Measurements from ENCODE around the gene ZNF385B.
"Not testable (repeated sequence)": the region's sequence is repeated elsewhere in the genome, so short reads cannot be mapped to it uniquely, and the experiment has no call there.

ZNF385B gene

DNA sequence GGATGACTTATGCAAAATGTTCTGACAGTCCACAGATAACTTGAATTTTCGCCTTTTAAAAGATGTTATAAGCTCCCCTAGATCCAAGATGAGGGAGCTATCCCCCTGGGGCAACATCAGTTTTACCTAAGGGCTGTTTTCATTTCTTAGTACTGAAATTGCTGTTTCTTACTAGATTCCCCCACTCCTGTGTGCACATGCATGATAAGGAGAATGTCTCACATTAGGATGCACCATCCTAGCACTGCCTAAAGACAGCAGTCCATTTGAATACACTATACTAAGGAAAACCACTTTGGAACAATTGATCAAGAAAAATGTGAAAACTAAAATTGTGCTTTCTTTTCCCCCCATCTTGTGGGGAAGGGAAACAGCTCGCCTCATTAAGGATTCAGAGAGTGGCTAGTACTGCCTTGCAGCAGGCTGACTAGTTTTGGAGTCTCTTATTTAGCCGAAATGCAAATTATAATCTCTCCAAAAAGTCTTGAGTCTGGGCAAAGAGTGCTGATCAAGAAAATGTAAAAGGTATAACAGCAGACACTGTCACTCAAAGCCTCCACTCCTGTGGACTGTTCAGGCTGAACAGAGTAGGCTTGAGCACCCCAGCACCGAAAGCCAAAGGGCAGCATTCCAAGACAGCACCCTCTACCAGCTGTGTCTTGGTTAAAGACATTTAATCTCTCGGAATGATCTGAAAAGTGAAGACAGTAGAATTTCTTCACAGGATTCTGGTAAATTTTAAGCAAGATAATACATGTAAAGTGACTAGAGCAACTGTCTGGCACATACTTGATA, 65.0 kb downstream of the ZNF385B start:
- H3K4me1 Mint-ChIP-seq = no peaks in the 10 kb centered on the region
- ATAC-seq = peak; percentile 31
- no peaks in the 10 kb centered on the region for H3K36me3 Mint-ChIP-seq
- H3K4me3 Mint-ChIP-seq = no peak overlapping the region
- no peak overlapping the region for H3K27ac Mint-ChIP-seq
- no peaks in the 10 kb centered on the region for H3K27me3 Mint-ChIP-seq
- H3K9me3 Mint-ChIP-seq = peaks cover 8% of the 10 kb centered on the region

DNA sequence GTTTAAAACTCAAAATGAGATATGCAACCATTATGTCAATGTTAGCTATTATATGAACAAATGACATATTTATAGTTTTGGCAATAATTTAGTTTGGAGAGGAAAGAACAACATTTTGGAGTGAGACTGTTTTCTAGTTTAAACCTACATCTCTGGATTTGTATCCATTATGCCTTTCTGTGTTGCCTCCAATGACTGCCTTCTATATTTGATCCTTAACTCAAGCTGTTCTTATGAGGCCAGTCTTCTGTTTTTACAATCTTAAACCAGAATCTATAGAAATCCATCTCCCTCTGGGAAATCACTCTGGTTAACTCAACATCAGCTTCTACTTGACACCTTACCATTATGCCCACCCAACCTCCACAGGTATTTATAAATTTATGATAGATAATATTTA, 67.5 kb downstream of the ZNF385B start:
- no peaks in the 10 kb centered on the region for H3K27me3 Mint-ChIP-seq
- H3K4me3 Mint-ChIP-seq = no peak overlapping the region
- no peak overlapping the region for H3K27ac Mint-ChIP-seq
- ATAC-seq = no peak
- peaks cover 8% of the 10 kb centered on the region for H3K9me3 Mint-ChIP-seq
- H3K4me1 Mint-ChIP-seq = no peaks in the 10 kb centered on the region
- no peaks in the 10 kb centered on the region for H3K36me3 Mint-ChIP-seq

DNA sequence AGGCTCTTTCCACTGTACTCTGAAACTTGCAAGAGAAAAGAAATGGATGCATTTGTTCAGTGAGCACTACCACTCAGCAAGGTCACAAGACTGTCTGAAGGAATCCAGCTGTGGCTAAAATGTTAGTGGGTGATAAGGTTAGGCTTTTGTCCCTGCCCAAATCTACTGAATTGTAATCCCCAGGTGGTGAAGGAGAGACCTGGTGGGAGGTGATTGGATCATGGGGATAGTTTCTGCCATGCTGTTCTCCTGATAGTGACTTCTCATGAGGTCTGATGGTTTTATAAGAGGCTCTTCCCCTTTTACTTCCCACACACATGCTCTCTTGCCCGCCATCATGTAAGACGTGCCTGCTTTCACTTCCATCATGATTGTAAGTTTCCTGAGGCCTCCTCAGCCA, 68.2 kb downstream of the ZNF385B start:
- H3K9me3 Mint-ChIP-seq = peaks cover 8% of the 10 kb centered on the region
- no peak overlapping the region for H3K4me3 Mint-ChIP-seq
- H3K27ac Mint-ChIP-seq = no peak overlapping the region
- no peak for ATAC-seq
- H3K27me3 Mint-ChIP-seq = no peaks in the 10 kb centered on the region
- H3K36me3 Mint-ChIP-seq = no peaks in the 10 kb centered on the region
- H3K4me1 Mint-ChIP-seq = no peaks in the 10 kb centered on the region

GRCh38 chr2:179790235-179791217, 70.9 kb downstream of the ZNF385B start:
- no peaks in the 10 kb centered on the region for H3K27me3 Mint-ChIP-seq
- no peak overlapping the region for H3K4me3 Mint-ChIP-seq
- no peaks in the 10 kb centered on the region for H3K36me3 Mint-ChIP-seq
- peaks cover 8% of the 10 kb centered on the region for H3K9me3 Mint-ChIP-seq
- no peaks in the 10 kb centered on the region for H3K4me1 Mint-ChIP-seq
- no peak overlapping the region for H3K27ac Mint-ChIP-seq
- no peak for ATAC-seq

- Mint-ChIP-seq H3K4me3 (no peak overlapping the region), H3K4me1 (no peaks in the 10 kb centered on the region), H3K27me3 (no peaks in the 10 kb centered on the region), H3K27ac (no peak overlapping the region), H3K9me3 (peaks cover 4% of the 10 kb centered on the region), H3K36me3 (no peaks in the 10 kb centered on the region)
- no peak for ATAC-seq
These were observed 73.3 kb downstream of the ZNF385B start for GRCh38 chr2:179788104-179788503.

DNA sequence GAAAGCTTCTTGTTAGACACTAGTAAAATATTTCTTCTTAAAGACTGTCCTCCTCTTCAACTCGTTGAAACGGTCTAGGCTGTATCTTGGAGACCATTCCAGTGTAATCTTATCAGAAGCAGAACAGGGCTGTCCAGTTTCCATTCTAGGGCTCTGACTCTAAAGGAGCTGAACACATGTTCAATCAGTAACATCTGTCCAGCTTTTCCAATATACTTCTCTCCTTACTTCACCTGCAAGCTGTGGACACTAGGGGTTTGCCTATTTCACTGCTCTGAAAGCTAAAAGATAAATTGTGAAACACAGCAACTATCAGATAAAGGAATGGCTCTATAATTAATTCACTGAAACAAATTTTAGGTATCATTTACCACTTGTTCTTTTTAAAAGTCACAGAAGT, 73.8 kb downstream of the ZNF385B start:
- Mint-ChIP-seq H3K9me3 (peaks cover 4% of the 10 kb centered on the region), H3K4me3 (no peak overlapping the region), H3K36me3 (no peaks in the 10 kb centered on the region), H3K27ac (no peak overlapping the region), H3K27me3 (no peaks in the 10 kb centered on the region), H3K4me1 (no peaks in the 10 kb centered on the region)
- ATAC-seq = no peak

DNA sequence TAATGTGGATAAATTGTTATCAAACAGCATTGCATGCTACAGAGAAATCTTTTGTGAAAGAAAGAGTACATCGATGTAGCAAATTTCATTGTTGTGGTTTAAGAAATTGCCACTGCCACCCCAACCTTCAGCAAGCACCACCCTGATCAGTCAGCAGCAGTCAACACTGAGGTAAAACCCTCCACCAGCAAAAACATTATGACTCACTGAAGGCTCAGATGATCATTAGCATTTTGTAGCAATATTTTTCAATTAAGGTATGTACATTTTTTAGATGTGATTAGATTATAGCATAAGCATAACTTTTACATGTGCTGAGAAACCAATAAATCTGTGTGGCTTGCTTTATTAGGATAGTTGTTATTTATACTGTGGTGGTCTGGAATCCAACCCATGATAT, 75.5 kb downstream of the ZNF385B start:
- H3K27me3 Mint-ChIP-seq = peaks cover 2% of the 10 kb centered on the region
- H3K36me3 Mint-ChIP-seq = no peaks in the 10 kb centered on the region
- H3K27ac Mint-ChIP-seq = no peak overlapping the region
- no peaks in the 10 kb centered on the region for H3K4me1 Mint-ChIP-seq
- H3K4me3 Mint-ChIP-seq = no peak overlapping the region
- ATAC-seq = no peak
- peaks cover 4% of the 10 kb centered on the region for H3K9me3 Mint-ChIP-seq

DNA sequence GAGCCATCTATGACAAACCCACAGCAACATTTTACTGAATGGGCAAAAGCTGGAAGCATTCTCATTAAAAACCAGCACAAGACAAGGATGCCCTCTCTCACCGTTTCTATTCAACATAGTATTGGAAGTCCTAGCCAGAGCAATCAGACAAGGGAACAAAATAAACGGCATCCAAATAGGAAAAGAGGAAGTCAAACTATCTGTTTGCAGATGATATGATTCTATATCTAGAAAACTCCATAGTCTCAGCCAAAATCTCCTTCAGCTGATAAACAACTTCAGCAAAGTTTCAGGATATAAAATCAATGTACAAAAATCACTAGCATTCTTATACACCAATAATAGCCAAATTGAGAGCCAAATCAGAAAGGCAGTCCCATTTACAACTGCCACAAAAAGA, 79.1 kb downstream of the ZNF385B start:
- ATAC-seq, H3K36me3 Mint-ChIP-seq, H3K9me3 Mint-ChIP-seq, H3K4me3 Mint-ChIP-seq, H3K4me1 Mint-ChIP-seq, H3K27ac Mint-ChIP-seq: not testable (repeated sequence)
- H3K27me3 Mint-ChIP-seq = peaks cover 13% of the 10 kb centered on the region

- Mint-ChIP-seq H3K27ac (no peak overlapping the region), H3K4me3 (no peak overlapping the region), H3K9me3 (peaks cover 3% of the 10 kb centered on the region), H3K36me3 (no peaks in the 10 kb centered on the region), H3K27me3 (peaks cover 31% of the 10 kb centered on the region), H3K4me1 (no peaks in the 10 kb centered on the region)
- peak; percentile 40 for ATAC-seq
These were observed 87.4 kb downstream of the ZNF385B start for GRCh38 chr2:179773986-179774385.

- Mint-ChIP-seq H3K27me3 (peaks cover 31% of the 10 kb centered on the region), H3K4me3 (no peak overlapping the region), H3K9me3 (peaks cover 3% of the 10 kb centered on the region), H3K36me3 (no peaks in the 10 kb centered on the region), H3K4me1 (no peaks in the 10 kb centered on the region), H3K27ac (no peak overlapping the region)
- no peak for ATAC-seq
These were observed 89.1 kb downstream of the ZNF385B start for GRCh38 chr2:179772346-179772745.

DNA sequence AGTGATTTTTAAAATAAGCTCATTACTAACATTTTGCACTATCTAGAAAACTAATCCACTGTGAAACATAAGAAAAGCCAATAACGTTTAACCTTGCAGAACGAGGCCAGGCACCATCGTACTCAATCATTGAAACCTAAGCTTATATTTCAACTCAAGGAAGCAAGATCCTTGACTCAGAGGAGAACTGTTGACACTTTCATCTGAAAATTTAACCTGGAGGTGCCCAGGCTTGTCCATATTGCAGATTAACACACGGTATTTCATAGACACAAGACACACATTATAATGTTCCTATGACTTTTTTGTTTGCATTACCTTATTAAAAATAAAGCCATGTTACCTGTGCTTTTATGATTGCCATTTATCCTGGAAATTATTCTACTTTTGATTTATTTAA, 89.6 kb downstream of the ZNF385B start:
- Mint-ChIP-seq H3K27ac (no peak overlapping the region), H3K9me3 (peaks cover 3% of the 10 kb centered on the region), H3K4me3 (no peak overlapping the region), H3K36me3 (no peaks in the 10 kb centered on the region), H3K27me3 (peaks cover 31% of the 10 kb centered on the region), H3K4me1 (no peaks in the 10 kb centered on the region)
- ATAC-seq = no peak

- Mint-ChIP-seq H3K27me3 (peaks cover 22% of the 10 kb centered on the region), H3K36me3 (no peaks in the 10 kb centered on the region), H3K4me3 (no peak overlapping the region), H3K27ac (no peak overlapping the region), H3K9me3 (peaks cover 5% of the 10 kb centered on the region), H3K4me1 (no peaks in the 10 kb centered on the region)
- no peak for ATAC-seq
These were observed 91.4 kb downstream of the ZNF385B start for GRCh38 chr2:179770029-179770428.

- H3K4me3 Mint-ChIP-seq = no peak overlapping the region
- peaks cover 28% of the 10 kb centered on the region for H3K27me3 Mint-ChIP-seq
- H3K9me3 Mint-ChIP-seq = peaks cover 11% of the 10 kb centered on the region
- ATAC-seq = no peak
- H3K4me1 Mint-ChIP-seq = no peaks in the 10 kb centered on the region
- H3K36me3 Mint-ChIP-seq = no peaks in the 10 kb centered on the region
- no peak overlapping the region for H3K27ac Mint-ChIP-seq
These were observed 92.1 kb downstream of the ZNF385B start for GRCh38 chr2:179769323-179769722.

DNA sequence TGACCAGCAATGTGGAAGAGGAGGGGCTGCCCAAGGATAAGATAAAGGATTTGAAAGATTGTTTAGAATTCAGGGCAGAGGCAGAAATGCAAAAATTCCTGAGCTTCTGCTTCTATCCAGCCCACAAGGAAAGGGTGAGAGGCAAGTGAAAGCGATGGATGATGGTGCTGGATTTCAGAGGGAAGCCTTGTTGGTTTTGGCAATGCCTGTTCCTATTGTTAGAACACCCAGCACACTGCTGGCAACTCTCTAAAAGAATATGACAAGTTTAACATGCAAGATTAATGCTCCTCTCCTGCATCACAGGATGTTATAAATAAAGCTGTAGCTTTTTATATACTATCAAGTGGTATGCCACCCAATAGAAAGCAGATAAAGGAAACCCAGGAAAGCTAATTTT, 92.6 kb downstream of the ZNF385B start:
- no peak for ATAC-seq
- H3K36me3 Mint-ChIP-seq = no peaks in the 10 kb centered on the region
- H3K4me1 Mint-ChIP-seq = no peaks in the 10 kb centered on the region
- H3K4me3 Mint-ChIP-seq = no peak overlapping the region
- H3K27me3 Mint-ChIP-seq = peaks cover 26% of the 10 kb centered on the region
- peaks cover 12% of the 10 kb centered on the region for H3K9me3 Mint-ChIP-seq
- no peak overlapping the region for H3K27ac Mint-ChIP-seq

GRCh38 chr2:179765666-179766065, 95.7 kb downstream of the ZNF385B start:
- ATAC-seq = no peak
- Mint-ChIP-seq H3K9me3 (peaks cover 18% of the 10 kb centered on the region), H3K4me1 (no peaks in the 10 kb centered on the region), H3K4me3 (no peak overlapping the region), H3K36me3 (no peaks in the 10 kb centered on the region), H3K27me3 (peaks cover 16% of the 10 kb centered on the region), H3K27ac (no peak overlapping the region)

GRCh38 chr2:179764710-179765109, 96.7 kb downstream of the ZNF385B start:
- Mint-ChIP-seq H3K4me1 (no peaks in the 10 kb centered on the region), H3K9me3 (peaks cover 23% of the 10 kb centered on the region), H3K27ac (no peak overlapping the region), H3K27me3 (peaks cover 16% of the 10 kb centered on the region), H3K4me3 (no peak overlapping the region), H3K36me3 (no peaks in the 10 kb centered on the region)
- no peak for ATAC-seq

Data from stimulated activated memory B cell treated with anti-CD40 and anti-IgM and Interleukin-4, amounts not matched to agents 10 μg/mL and 1 μg/mL and 100 μg/mL, for 72 hours (primary cell).